ENCODE measurements around the gene PRSS38. TPM values are rescaled to one million over a fixed set of nuclear protein-coding genes. Genes with fewer than 3 reads are reported as not detected.
A peak's percentile ranks its signal among the peaks of the same experiment; 100 is the strongest.
"Not testable (repeated sequence)": the region's sequence is repeated elsewhere in the genome, so short reads cannot be mapped to it uniquely, and the experiment has no call there.

PRSS38 gene
- total RNA-seq, 2 donors from 2014 or later, result not detected

DNA sequence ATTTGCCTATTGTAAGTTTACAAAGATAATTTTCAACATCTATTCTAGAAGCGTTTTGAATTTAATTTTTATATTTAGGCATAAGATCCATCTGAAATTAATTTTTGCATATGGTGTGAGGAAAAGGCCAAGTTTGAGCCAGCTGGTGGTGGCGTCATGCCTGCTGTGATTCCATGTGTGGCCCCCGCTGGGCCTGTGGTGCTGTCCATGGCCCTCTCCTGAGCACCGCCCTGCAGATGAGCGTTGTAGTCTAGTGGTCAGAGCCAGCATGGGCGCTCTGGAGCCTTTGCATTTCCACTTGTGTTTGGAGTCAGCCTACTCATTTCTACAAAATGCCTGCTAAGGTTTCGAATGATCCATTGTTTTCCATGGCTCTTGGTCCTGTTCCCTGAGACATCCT is 22.7 kb downstream of the PRSS38 start:
- no peaks in the 10 kb centered on the region for H3K36me3 Mint-ChIP-seq (ENCODE audit: low read depth)
- ATAC-seq (replicated peaks), result no peak

GRCh38 chr1:227841096-227841495 is 25.6 kb downstream of the PRSS38 start:
- H3K9me3 Mint-ChIP-seq, result no peaks in the 10 kb centered on the region
- H3K4me1 Mint-ChIP-seq, result no peaks in the 10 kb centered on the region
- no peak for ATAC-seq (replicated peaks)
- peaks cover 4% of the 10 kb centered on the region for H3K27me3 Mint-ChIP-seq
- no peaks in the 10 kb centered on the region for H3K36me3 Mint-ChIP-seq (ENCODE audit: low read depth)
- no peak overlapping the region for H3K27ac Mint-ChIP-seq
- H3K4me3 Mint-ChIP-seq, result no peak overlapping the region

More for the DNA sequence above, 22.7 kb downstream of the PRSS38 start:
- Mint-ChIP-seq H3K27me3 (peaks cover 8% of the 10 kb centered on the region), H3K4me1 (no peaks in the 10 kb centered on the region), H3K4me3 (no peak overlapping the region), H3K27ac (no peak overlapping the region), H3K9me3 (no peaks in the 10 kb centered on the region)

DNA sequence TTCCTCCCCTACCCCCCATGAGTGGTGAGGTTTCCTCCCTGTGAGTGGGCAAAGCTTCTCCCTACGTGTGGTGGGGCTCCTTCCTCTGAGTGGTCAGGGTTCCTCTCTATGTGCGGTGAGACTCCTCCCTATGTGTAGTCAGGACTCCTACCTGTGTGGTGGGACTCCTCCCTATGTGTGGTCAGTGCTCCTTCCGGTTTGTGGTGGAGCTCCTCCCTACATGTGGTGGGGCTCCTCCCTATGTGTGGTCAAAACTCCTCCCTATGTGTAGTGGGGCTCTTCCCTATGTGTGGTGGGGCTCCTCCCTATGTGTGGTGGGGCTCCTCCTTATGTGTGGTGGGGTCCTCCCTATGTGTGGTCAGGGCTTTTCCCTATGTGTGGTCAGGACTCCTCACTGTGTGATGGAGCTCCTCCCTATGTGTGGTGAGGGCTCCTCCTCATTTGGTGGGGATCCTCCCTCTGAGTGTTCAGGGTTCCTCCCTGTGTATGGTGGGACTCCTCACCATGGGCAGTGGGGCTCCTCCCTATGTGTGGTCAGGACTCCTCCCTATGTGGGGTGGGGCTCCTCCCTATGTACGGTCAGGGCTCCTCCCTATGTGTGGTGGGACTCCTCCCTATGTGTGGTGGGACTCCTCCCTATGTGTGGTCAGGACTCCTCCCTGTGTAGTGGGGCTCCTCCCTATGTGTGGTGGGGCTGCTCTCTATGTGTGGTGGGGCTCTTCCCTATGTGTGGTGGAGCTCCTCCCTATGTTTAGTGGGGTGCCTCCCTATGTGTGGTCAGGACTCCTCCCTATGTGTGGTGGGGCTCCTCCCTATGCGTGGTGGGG is 29.1 kb downstream of the PRSS38 start:
- Mint-ChIP-seq H3K27ac (no peak overlapping the region), H3K4me1 (no peaks in the 10 kb centered on the region), H3K36me3 (ENCODE audit: low read depth) (no peaks in the 10 kb centered on the region), H3K27me3 (no peaks in the 10 kb centered on the region), H3K4me3 (no peak overlapping the region), H3K9me3 (peaks cover 5% of the 10 kb centered on the region)
- ATAC-seq (replicated peaks), result no peak

GRCh38 chr1:227845147-227845458 is 29.6 kb downstream of the PRSS38 start:
- no peak overlapping the region for H3K4me3 Mint-ChIP-seq
- peaks cover 5% of the 10 kb centered on the region for H3K9me3 Mint-ChIP-seq
- no peaks in the 10 kb centered on the region for H3K36me3 Mint-ChIP-seq (ENCODE audit: low read depth)
- H3K27me3 Mint-ChIP-seq, result no peaks in the 10 kb centered on the region
- H3K27ac Mint-ChIP-seq, result no peak overlapping the region
- no peak for ATAC-seq (replicated peaks)
- no peaks in the 10 kb centered on the region for H3K4me1 Mint-ChIP-seq

DNA sequence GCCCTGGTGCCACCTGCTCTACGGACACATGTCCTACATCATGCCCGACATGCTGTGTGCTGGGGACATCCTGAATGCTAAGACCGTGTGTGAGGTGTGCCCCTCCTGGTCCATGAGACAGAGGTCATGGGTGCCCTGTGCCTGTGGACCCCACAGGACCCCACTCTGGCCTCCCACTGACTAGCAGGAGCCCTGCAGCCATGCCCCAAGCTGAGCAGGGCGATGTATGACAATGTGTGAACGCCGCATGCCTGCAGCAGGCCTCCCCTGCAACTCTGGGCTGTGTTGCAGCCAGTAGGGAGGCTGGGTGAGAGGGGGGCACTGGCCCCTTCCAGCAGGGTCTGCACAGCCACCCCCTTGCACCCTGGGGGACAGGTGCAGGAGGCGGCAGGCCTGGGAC is 30.0 kb downstream of the PRSS38 start:
- no peak overlapping the region for H3K27ac Mint-ChIP-seq

GRCh38 chr1:227846265-227846858 is 30.9 kb downstream of the PRSS38 start:
- Mint-ChIP-seq H3K27me3 (no peaks in the 10 kb centered on the region), H3K36me3 (ENCODE audit: low read depth) (no peaks in the 10 kb centered on the region), H3K27ac (no peak overlapping the region), H3K4me1 (no peaks in the 10 kb centered on the region), H3K4me3 (no peak overlapping the region), H3K9me3 (peaks cover 5% of the 10 kb centered on the region)
- no peak for ATAC-seq (replicated peaks)

More for the DNA sequence above, 30.0 kb downstream of the PRSS38 start:
- Mint-ChIP-seq H3K4me3 (no peak overlapping the region), H3K36me3 (ENCODE audit: low read depth) (no peaks in the 10 kb centered on the region), H3K9me3 (peaks cover 5% of the 10 kb centered on the region), H3K27me3 (no peaks in the 10 kb centered on the region), H3K4me1 (no peaks in the 10 kb centered on the region)
- no peak for ATAC-seq (replicated peaks)

GRCh38 chr1:227847046-227847445 is 31.6 kb downstream of the PRSS38 start:
- not testable (repeated sequence) for H3K27ac Mint-ChIP-seq; H3K27me3 Mint-ChIP-seq; ATAC-seq (replicated peaks); H3K4me1 Mint-ChIP-seq; H3K4me3 Mint-ChIP-seq; H3K36me3 Mint-ChIP-seq (ENCODE audit: low read depth); H3K9me3 Mint-ChIP-seq

DNA sequence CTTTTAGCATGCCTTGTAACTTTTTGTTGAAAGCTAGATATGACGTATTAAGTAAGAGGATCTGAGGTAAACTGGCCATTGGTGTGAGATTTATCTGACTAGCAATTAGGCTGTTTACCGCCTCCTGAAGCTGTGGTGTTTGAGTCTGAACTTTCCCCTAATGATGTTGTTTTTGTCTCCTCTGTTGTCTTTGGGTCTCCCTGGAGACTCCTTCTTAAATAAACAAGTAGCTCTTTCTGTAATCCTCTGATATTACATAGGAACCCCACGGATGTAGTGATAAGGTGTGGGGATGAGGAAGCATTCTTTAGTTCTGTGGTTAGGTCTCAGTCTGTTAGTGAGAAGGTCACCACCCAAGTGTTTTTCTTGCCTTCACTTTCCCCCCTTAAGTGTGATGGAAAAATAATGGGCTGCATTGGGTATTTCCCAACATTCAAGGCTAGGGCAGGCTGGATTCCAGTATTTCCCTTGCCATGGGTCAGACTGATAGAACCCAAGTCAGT is 33.0 kb downstream of the PRSS38 start:
- Mint-ChIP-seq H3K27ac (no peak overlapping the region), H3K9me3 (peaks cover 5% of the 10 kb centered on the region), H3K27me3 (peaks cover 4% of the 10 kb centered on the region), H3K4me1 (no peaks in the 10 kb centered on the region), H3K36me3 (ENCODE audit: low read depth) (no peaks in the 10 kb centered on the region), H3K4me3 (no peak overlapping the region)
- no peak for ATAC-seq (replicated peaks)

DNA sequence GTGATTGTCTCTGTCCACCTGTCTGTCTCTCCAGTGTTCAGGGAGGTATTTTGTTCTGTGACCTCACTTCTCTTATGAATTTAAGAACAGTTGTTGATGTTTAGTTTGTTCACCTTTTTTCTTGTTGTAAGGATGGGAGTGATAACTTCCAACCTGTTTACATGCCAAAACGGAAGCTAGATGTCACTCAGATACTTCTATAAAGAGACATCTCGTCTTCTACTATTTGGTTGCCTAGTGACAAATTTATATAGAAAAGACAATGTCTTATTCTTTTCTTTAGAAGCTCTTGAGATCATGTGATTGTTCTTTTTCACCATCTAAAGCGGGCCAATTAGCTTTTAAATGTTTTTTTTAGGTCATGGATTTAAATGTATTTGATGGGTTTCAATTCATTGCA is 33.8 kb downstream of the PRSS38 start:
- Mint-ChIP-seq H3K27me3 (peaks cover 4% of the 10 kb centered on the region), H3K27ac (no peak overlapping the region), H3K4me1 (no peaks in the 10 kb centered on the region), H3K36me3 (ENCODE audit: low read depth) (no peaks in the 10 kb centered on the region), H3K4me3 (no peak overlapping the region), H3K9me3 (peaks cover 5% of the 10 kb centered on the region)
- no peak for ATAC-seq (replicated peaks)

DNA sequence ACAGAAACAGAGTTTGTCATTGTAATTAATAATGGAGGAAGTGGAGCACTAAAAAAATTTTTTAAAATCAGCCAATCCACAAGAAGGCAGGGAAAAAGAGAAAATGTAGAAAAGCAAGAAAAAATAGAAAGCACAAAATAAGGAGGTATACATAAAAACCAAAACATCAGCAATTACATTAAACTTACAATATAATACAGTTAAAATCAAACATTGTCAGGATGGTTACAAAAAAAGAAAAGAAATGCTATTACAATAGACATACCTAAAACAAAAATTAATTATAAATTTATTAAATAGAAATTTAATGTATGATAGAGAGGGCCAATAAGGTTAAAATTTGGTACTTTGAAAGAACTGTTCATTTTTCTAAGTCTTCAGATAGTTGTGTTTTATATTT is 38.7 kb downstream of the PRSS38 start:
- Mint-ChIP-seq H3K27me3 (peaks cover 4% of the 10 kb centered on the region), H3K36me3 (ENCODE audit: low read depth) (no peaks in the 10 kb centered on the region), H3K9me3 (no peaks in the 10 kb centered on the region), H3K4me1 (no peaks in the 10 kb centered on the region), H3K4me3 (no peak overlapping the region), H3K27ac (no peak overlapping the region)
- no peak for ATAC-seq (replicated peaks)

GRCh38 chr1:227855687-227856086 is 40.2 kb downstream of the PRSS38 start:
- no peak overlapping the region for H3K27ac Mint-ChIP-seq
- no peaks in the 10 kb centered on the region for H3K9me3 Mint-ChIP-seq
- no peak for ATAC-seq (replicated peaks)
- no peaks in the 10 kb centered on the region for H3K4me1 Mint-ChIP-seq
- H3K36me3 Mint-ChIP-seq (ENCODE audit: low read depth), result no peaks in the 10 kb centered on the region
- no peak overlapping the region for H3K4me3 Mint-ChIP-seq
- peaks cover 4% of the 10 kb centered on the region for H3K27me3 Mint-ChIP-seq

GRCh38 chr1:227856147-227856858 is 40.8 kb downstream of the PRSS38 start:
- Mint-ChIP-seq H3K27me3 (peaks cover 4% of the 10 kb centered on the region), H3K4me3 (no peak overlapping the region), H3K27ac (no peak overlapping the region), H3K4me1 (no peaks in the 10 kb centered on the region), H3K36me3 (ENCODE audit: low read depth) (no peaks in the 10 kb centered on the region), H3K9me3 (no peaks in the 10 kb centered on the region)
- ATAC-seq (replicated peaks), result no peak

- Mint-ChIP-seq H3K27me3 (no peaks in the 10 kb centered on the region), H3K9me3 (peaks cover 9% of the 10 kb centered on the region), H3K4me1 (peaks cover 13% of the 10 kb centered on the region), H3K27ac (no peak overlapping the region), H3K4me3 (no peak overlapping the region), H3K36me3 (ENCODE audit: low read depth) (no peaks in the 10 kb centered on the region)
- ATAC-seq (replicated peaks), result no peak
These were observed 49.4 kb downstream of the PRSS38 start for GRCh38 chr1:227864882-227865281.

GRCh38 chr1:227869279-227869842 is 53.9 kb downstream of the PRSS38 start:
- ATAC-seq (replicated peaks), result peak; percentile 43
- no peak overlapping the region for H3K27ac Mint-ChIP-seq
- H3K9me3 Mint-ChIP-seq, result peaks cover 13% of the 10 kb centered on the region
- H3K4me3 Mint-ChIP-seq, result peak overlapping the region; percentile 23
- peaks cover 26% of the 10 kb centered on the region for H3K4me1 Mint-ChIP-seq
- no peaks in the 10 kb centered on the region for H3K27me3 Mint-ChIP-seq
- H3K36me3 Mint-ChIP-seq (ENCODE audit: low read depth), result no peaks in the 10 kb centered on the region
